ENCODE measurements around the gene RMDN2. TPM values are rescaled to one million over a fixed set of nuclear protein-coding genes. Genes with fewer than 3 reads are reported as not detected.

The RMDN2 gene
- total and polyA plus RNA-seq, 9 of the 15 experiments (the other 6 are each of a cell fraction or from before 2014, with no cell fraction given) = 1.5 to 4.3 (median 2.3) TPM

GRCh38 chr2:38066421-38067115 is 141.5 kb downstream of the RMDN2 start:
- no peaks in the 10 kb centered on the region for H4K20me1 ChIP-seq (replicated peaks; ENCODE audit: control insufficient read depth, insufficient read depth, low read length)
- FAIRE-seq (no peak), DNase-seq (ENCODE audit: extremely low read depth in 1 of 4, low spot score in 3 of 4) (no peak), ATAC-seq (no peak)
- H3K27me3 ChIP-seq (ENCODE audit: control insufficient read depth in 2 of 2, insufficient read depth in 2 of 2, low read length in 2 of 2) = peaks cover 4 to 9% of the 10 kb centered on the region in 2 experiments; a peak in 4 of 5 replicates
- TF ChIP-seq ZNF24 (IDR thresholded peaks at IDR 0.05) (no peak), RBM14 (IDR thresholded peaks at IDR 0.05; ENCODE audit: borderline replicate concordance, insufficient read depth, low read depth, low read length) (no peak), XRCC3 (IDR thresholded peaks at IDR 0.05) (no peak), ZNF780A (CRISPR knock-in tag; IDR thresholded peaks at IDR 0.05) (no peak)
- H2AFZ ChIP-seq (ENCODE audit: low read depth, low read length) = no peak overlapping the region
- H3K4me2 ChIP-seq (ENCODE audit: insufficient read depth, low read length) = no peak overlapping the region
- H3K9me1 ChIP-seq (ENCODE audit: control insufficient read depth, insufficient read depth, low read length) = no peaks in the 10 kb centered on the region
- no peaks in the 10 kb centered on the region for H3K9me3 ChIP-seq (replicated peaks; ENCODE audit: control insufficient read depth, insufficient read depth, low read depth, low read length)
- no peak overlapping the region for H3K9ac ChIP-seq (ENCODE audit: insufficient read depth in 1 of 2, low read depth in 2 of 2, low read length in 2 of 2)
- no peak overlapping the region for H3K4me3 ChIP-seq
- H3K36me3 ChIP-seq (ENCODE audit: control insufficient read depth, insufficient read depth, low read length) = no peaks in the 10 kb centered on the region
- no peaks in the 10 kb centered on the region for H3K79me2 ChIP-seq (ENCODE audit: control insufficient read depth, insufficient read depth, low read length)
- WGBS (ENCODE audit: insufficient coverage, low coverage, missing lambda C conversion rate) = 3% methylated on average over 6 of the region's 6 CpGs
- ChIA-PET CTCF (ENCODE audit: low intra/inter-chr PET ratio) (no interaction called here), POLR2A (no interaction called here)
- no peak overlapping the region for H3K27ac ChIP-seq (ENCODE audit: extremely low read depth, low read depth, low read length)
- in situ Hi-C loops (cut with MboI) (no loop called here), intact Hi-C loops (cut with micrococcal nuclease) (no loop called here)
- H3K4me1 ChIP-seq (replicated peaks in 1 of 2; ENCODE audit: control insufficient read depth in 2 of 2, insufficient read depth in 2 of 2, low read length in 2 of 2) = no peaks in the 10 kb centered on the region
- BruUV-seq (replicated peaks) = no TSS peak

Other genes with a start within 250 kb of the RMDN2 start
- not detected in 2 replicates for gene CYP1B1, start 150.9 kb downstream of the RMDN2 start, total RNA-seq (2014; rRNA removed)
- gene CYP1B1, start 150.9 kb downstream of the RMDN2 start, total RNA-seq (2014; rRNA removed; fragmentation: Illumina TruSeq; extraction: Trizol) = not detected in 2 replicates
- gene CYP1B1, start 150.9 kb downstream of the RMDN2 start, total RNA-seq (2015; rRNA removed; fragmentation: Illumina TruSeq; extraction: Trizol) = not detected in 2 replicates
- gene CYP1B1, start 150.9 kb downstream of the RMDN2 start, total RNA-seq (2021) = 0.07 and 0.13 TPM in 2 replicates
- gene CYP1B1, start 150.9 kb downstream of the RMDN2 start, polyA plus RNA-seq (2011; rRNA removed) = not detected in 2 replicates
- not detected in 2 replicates for gene CYP1B1, start 150.9 kb downstream of the RMDN2 start, polyA plus RNA-seq (2014; fragmentation: Illumina TruSeq; extraction: Trizol)
- not detected for gene CYP1B1, start 150.9 kb downstream of the RMDN2 start, polyA plus RNA-seq (2014; fragmentation: Nextera tagmentation; extraction: Ambion mirVana)
- gene CYP1B1, start 150.9 kb downstream of the RMDN2 start, polyA plus RNA-seq (2014; rRNA removed) = not detected in 2 replicates

Data from K562 (cell line).